ENCODE measurements around the gene TBC1D2. TPM values are rescaled to one million over a fixed set of nuclear protein-coding genes. Genes with fewer than 3 reads are reported as not detected.

The TBC1D2 gene
- total RNA-seq = 2.1 and 2.7 TPM in 2 replicates

DNA sequence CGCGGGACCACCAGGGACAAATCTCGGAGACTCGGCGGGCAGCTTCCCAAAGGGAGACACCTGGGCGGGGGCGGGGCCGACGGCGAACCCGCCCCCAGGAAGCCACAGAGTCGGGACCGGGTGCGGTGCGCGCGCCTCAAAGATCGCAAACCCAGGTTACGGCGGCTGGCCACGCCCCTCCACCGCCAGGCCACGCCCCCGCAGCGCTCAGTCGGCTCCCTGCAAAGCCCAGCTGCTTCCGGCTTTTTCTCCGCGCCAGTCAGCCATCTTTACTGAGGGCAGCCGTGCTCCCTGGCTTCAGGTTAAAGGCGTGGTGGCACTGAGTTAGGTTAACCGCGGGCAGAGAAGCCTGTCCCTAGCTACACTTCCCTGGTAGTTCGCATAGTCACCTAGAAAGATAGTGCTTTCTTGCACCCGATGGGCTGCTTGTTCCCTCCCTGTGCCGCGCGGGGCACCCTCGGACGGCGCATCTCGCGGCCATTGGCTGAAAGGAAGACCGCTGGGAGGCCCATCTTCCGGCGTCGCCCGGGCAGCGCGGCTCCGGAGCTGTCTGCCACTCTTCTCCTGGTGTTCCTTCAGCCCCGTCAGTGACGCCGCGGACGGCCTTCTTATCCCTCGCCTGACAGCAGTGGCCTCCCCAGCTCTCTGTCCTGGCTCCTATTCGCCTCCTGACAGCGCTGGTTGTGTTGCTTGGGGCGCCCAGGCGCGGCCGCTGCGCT, at the start of gene TBC1D2:
TBC1D2 (minus strand) TSS at position 72 of the 719 bp plus-strand sequence. CDS start 108 bp downstream, outside the sequence.
- peak; percentile 90 for ATAC-seq (ENCODE audit: low read depth)
- peak; percentile 98 for DNase-seq
- ChIA-PET CTCF (interaction anchor here (0.8 to 3.0 kb wide), 6 partner anchors 8 to 333 kb away, joined by 3 to 16 read pairs (median 6); partner anchors contain the start of genes ANP32B and TRMO), POLR2A (interaction anchor here (0.6 to 3.3 kb wide), 21 partner anchors 14 to 623 kb away, joined by 3 to 47 read pairs (median 7); partner anchors contain the start of genes ANP32B, NANS, NCBP1 and TRIM14)
- peak within 1 kb of the TSS; percentile 98 for H3K4me3 Mint-ChIP-seq
- H3K4me1 Mint-ChIP-seq = peaks cover 13% of the 10 kb centered on the region
- intact Hi-C loops (cut with micrococcal nuclease) = loop anchor here (1.0 to 5.0 kb wide), 11 partner anchors 63 to 1838 kb away; partner anchors contain the start of genes ANP32B, CORO2A, NANS and NCBP1
- no peaks in the 10 kb centered on the region for H3K9me3 Mint-ChIP-seq
- peaks cover 8% of the 10 kb centered on the region for H3K36me3 Mint-ChIP-seq (ENCODE audit: low read depth)
- TF ChIP-seq CTCF (IDR thresholded peaks at IDR 0.05) = no peak
- H3K27ac Mint-ChIP-seq = peak within 1 kb of the TSS; percentile 99
- no peaks in the 10 kb centered on the region for H3K27me3 Mint-ChIP-seq

DNA sequence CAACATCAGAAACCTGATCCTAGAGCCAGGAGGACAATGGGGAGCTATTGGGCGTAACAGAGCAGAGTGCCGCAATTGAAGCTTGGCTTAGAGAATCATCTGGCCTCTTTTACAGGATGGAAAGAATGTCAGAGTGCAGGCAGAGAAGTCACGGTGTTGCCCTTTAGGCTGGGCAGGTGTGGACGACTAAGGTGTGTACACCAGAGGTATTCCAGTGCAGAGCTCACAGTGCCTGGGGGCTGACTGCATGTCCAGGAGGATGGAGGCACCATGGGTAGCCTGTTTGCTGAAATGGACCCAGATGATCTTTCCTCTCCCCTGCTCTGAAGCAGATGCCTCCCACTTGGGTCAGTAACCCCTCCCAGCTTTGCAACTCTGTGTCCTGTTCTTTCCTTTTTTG, 48.9 kb upstream of the TBC1D2 start:
- no peak overlapping the region for H3K4me3 Mint-ChIP-seq
- intact Hi-C loops (cut with micrococcal nuclease) = no loop called here
- no peaks in the 10 kb centered on the region for H3K4me1 Mint-ChIP-seq
- H3K9me3 Mint-ChIP-seq = no peaks in the 10 kb centered on the region
- H3K27me3 Mint-ChIP-seq = peaks cover 4% of the 10 kb centered on the region
- no peaks in the 10 kb centered on the region for H3K36me3 Mint-ChIP-seq (ENCODE audit: low read depth)
- ChIA-PET POLR2A (interaction anchor here (0.6 kb wide), 1 partner anchor 671 kb away, joined by 3 read pairs; the partner anchor contains the start of gene TSTD2), CTCF (no interaction called here)
- ATAC-seq (ENCODE audit: low read depth) = no peak
- no peak for TF ChIP-seq CTCF (IDR thresholded peaks at IDR 0.05)
- no peak for DNase-seq
- H3K27ac Mint-ChIP-seq = no peak overlapping the region

GRCh38 chr9:98303633-98304125, 48.2 kb upstream of the TBC1D2 start:
- ChIA-PET POLR2A (interaction anchor here (0.6 kb wide), 1 partner anchor 670 kb away, joined by 3 read pairs; the partner anchor contains the start of gene TSTD2), CTCF (no interaction called here)
- intact Hi-C loops (cut with micrococcal nuclease) = no loop called here
- Mint-ChIP-seq H3K36me3 (ENCODE audit: low read depth) (no peaks in the 10 kb centered on the region), H3K27me3 (peaks cover 4% of the 10 kb centered on the region), H3K9me3 (no peaks in the 10 kb centered on the region), H3K27ac (no peak overlapping the region), H3K4me3 (no peak overlapping the region), H3K4me1 (no peaks in the 10 kb centered on the region)
- no peak for TF ChIP-seq CTCF (IDR thresholded peaks at IDR 0.05)
- DNase-seq (no peak), ATAC-seq (ENCODE audit: low read depth) (no peak)

GRCh38 chr9:98302938-98303632, 47.6 kb upstream of the TBC1D2 start:
- intact Hi-C loops (cut with micrococcal nuclease) = no loop called here
- Mint-ChIP-seq H3K4me3 (no peak overlapping the region), H3K36me3 (ENCODE audit: low read depth) (no peaks in the 10 kb centered on the region), H3K9me3 (no peaks in the 10 kb centered on the region), H3K27me3 (no peaks in the 10 kb centered on the region), H3K27ac (no peak overlapping the region), H3K4me1 (no peaks in the 10 kb centered on the region)
- ATAC-seq (ENCODE audit: low read depth) (no peak), DNase-seq (no peak)
- POLR2A ChIA-PET = no interaction called here
- no peak for TF ChIP-seq CTCF (IDR thresholded peaks at IDR 0.05)
- CTCF ChIA-PET = no interaction called here

DNA sequence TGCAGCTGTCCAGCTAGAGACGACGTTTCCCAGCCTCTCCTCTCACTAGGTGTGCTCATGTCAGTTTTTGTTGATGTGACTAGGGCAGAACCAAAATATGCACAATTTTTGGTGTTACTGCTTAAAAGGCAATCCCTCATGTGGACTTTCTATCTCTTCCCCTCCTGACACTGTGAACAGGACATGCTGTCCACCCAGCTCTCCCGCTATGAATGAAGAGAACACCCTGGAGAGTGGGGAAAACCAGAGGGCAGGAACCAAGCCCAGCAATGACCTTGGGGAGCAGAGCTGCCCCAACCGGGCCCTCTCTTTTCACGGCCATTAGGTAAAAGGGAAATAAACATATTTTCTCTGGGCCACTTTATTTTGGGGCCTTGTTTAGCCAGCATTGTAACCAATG, 46.7 kb upstream of the TBC1D2 start:
- intact Hi-C loops (cut with micrococcal nuclease) = no loop called here
- Mint-ChIP-seq H3K9me3 (no peaks in the 10 kb centered on the region), H3K36me3 (ENCODE audit: low read depth) (no peaks in the 10 kb centered on the region), H3K4me1 (no peaks in the 10 kb centered on the region), H3K4me3 (no peak overlapping the region), H3K27me3 (no peaks in the 10 kb centered on the region), H3K27ac (no peak overlapping the region)
- ATAC-seq (ENCODE audit: low read depth) (no peak), DNase-seq (no peak)
- POLR2A ChIA-PET = no interaction called here
- no peak for TF ChIP-seq CTCF (IDR thresholded peaks at IDR 0.05)
- CTCF ChIA-PET = no interaction called here
